A673 (cell line): Measurements from ENCODE around the gene EDEM2. TPM values are rescaled to one million over a fixed set of nuclear protein-coding genes. Genes with fewer than 3 reads are reported as not detected.

ENCODE experiments used
- BruUV-seq: library from RNA; stranded (reverse); fragments of 400-500 nt; replicated peaks from 2 replicates; lab custom pipeline; 2021; lab: Mats Ljungman, UMichigan
- CTCF ChIA-PET: fragments of 300-600 bp; sonication (Branson Sonifier 250); formaldehyde crosslinking; loops from one replicate; lab custom pipeline; 2022; ENCODE audit warnings: antibody characterized with exemption; lab: Charles Lee
- POLR2A ChIA-PET: fragments of 300-600 bp; sonication (Branson Sonifier 250); formaldehyde crosslinking; loops from one replicate; lab custom pipeline; 2022; ENCODE audit warnings: antibody characterized with exemption; ENCODE audit not compliant: low non-redundant PET; lab: Charles Lee
- DNase-seq: peaks from one replicate; pipeline ENCODE4 v3.0.0-alpha.2; 2015; ENCODE audit warnings: low spot score
- H3K27ac ChIP-seq: fragments of 200-600 bp; sonication (generic); 2 replicates; pipeline ENCODE4 v1.5.1; 2016; ENCODE audit warnings: mixed run types, low read depth, mild to moderate bottlenecking, mixed read lengths, antibody characterized with exemption, low read length; ENCODE audit not compliant: poor library complexity, severe bottlenecking
- H3K27me3 ChIP-seq: fragments of 200-600 bp; sonication (generic); replicated peaks from 2 replicates; pipeline ENCODE4 v1.6.1; 2017; ENCODE audit warnings: mixed run types, low read depth, mild to moderate bottlenecking, mixed read lengths, antibody characterized with exemption, low read length; ENCODE audit not compliant: insufficient read depth, poor library complexity
- H3K36me3 ChIP-seq: fragments of 200-600 bp; sonication (generic); 2 replicates; pipeline ENCODE4 v1.6.1; 2016; ENCODE audit warnings: mixed run types, mild to moderate bottlenecking, mixed read lengths, antibody characterized with exemption, low read length; ENCODE audit not compliant: insufficient read depth, poor library complexity, severe bottlenecking
- H3K4me1 ChIP-seq: fragments of 200-600 bp; sonication (generic); 2 replicates; pipeline ENCODE4 v1.6.1; 2017; ENCODE audit warnings: mixed run types, mild to moderate bottlenecking, mixed read lengths, antibody characterized with exemption, low read length; ENCODE audit not compliant: insufficient read depth, poor library complexity, severe bottlenecking
- H3K4me3 ChIP-seq: fragments of 200-600 bp; sonication (generic); 2 replicates; pipeline ENCODE4 v1.5.1; 2016; ENCODE audit warnings: low read depth, mixed run types, mild to moderate bottlenecking, mixed read lengths, low read length; ENCODE audit not compliant: poor library complexity, severe bottlenecking
- H3K9me3 ChIP-seq: fragments of 200-600 bp; sonication (generic); 2 replicates; pipeline ENCODE4 v1.6.1; 2016; ENCODE audit warnings: mixed run types, low read depth, mild to moderate bottlenecking, mixed read lengths, antibody characterized with exemption, low read length; ENCODE audit not compliant: poor library complexity, severe bottlenecking
- EZH2 ChIP-seq: fragments of 200-600 bp; sonication (generic); IDR thresholded peaks from 2 replicates; pipeline ENCODE4 v1.6.1; 2017; ENCODE audit warnings: borderline replicate concordance, low read depth, mild to moderate bottlenecking, mixed read lengths, antibody characterized with exemption, low read length; ENCODE audit not compliant: poor library complexity, severe bottlenecking
- intact Hi-C: fragments of 100-400 bp; cut with micrococcal nuclease; formaldehyde crosslinking; loops from one replicate; pipeline ENCODE4 v1.10.0; 2022; ENCODE audit not compliant: unreplicated experiment
- total RNA-seq: library from RNA; stranded (reverse); gene quantifications from 2 replicates; pipeline ENCODE4 v1.2.3, GENCODE V29; 2021
- TF ChIP-seq, protein P1 (sequence below): fragments of 300-800, 200-600 bp; sonication (generic); conservative IDR thresholded peaks from 2 replicates; pipeline ENCODE4 v1.5.1; 2017; ENCODE audit warnings: low read depth, mild to moderate bottlenecking, antibody characterized with exemption, low read length, moderate library complexity, mixed read lengths

EDEM2 gene
- total RNA-seq, 1 experiment from 2014 or later: 13.6 TPM

- POLR2A ChIA-PET: no interaction called here
- intact Hi-C loops: no loop called here
- Histone ChIP-seq H3K27ac (no peak overlapping the region), H3K4me3 (no peak overlapping the region), H3K9me3 (no peaks in the 10 kb centered on the region), H3K4me1 (no peaks in the 10 kb centered on the region), H3K27me3 (no peaks in the 10 kb centered on the region), H3K36me3 (no peaks in the 10 kb centered on the region)
- BruUV-seq: no TSS peak
- TF ChIP-seq, protein P1, sequence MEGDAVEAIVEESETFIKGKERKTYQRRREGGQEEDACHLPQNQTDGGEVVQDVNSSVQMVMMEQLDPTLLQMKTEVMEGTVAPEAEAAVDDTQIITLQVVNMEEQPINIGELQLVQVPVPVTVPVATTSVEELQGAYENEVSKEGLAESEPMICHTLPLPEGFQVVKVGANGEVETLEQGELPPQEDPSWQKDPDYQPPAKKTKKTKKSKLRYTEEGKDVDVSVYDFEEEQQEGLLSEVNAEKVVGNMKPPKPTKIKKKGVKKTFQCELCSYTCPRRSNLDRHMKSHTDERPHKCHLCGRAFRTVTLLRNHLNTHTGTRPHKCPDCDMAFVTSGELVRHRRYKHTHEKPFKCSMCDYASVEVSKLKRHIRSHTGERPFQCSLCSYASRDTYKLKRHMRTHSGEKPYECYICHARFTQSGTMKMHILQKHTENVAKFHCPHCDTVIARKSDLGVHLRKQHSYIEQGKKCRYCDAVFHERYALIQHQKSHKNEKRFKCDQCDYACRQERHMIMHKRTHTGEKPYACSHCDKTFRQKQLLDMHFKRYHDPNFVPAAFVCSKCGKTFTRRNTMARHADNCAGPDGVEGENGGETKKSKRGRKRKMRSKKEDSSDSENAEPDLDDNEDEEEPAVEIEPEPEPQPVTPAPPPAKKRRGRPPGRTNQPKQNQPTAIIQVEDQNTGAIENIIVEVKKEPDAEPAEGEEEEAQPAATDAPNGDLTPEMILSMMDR: no peak
- TF ChIP-seq EZH2: no peak
- no peak for DNase-seq
- CTCF ChIA-PET: no interaction called here
Measured at GRCh38 chr20:35174458-35175216, 27.5 kb upstream of the EDEM2 start.

DNA sequence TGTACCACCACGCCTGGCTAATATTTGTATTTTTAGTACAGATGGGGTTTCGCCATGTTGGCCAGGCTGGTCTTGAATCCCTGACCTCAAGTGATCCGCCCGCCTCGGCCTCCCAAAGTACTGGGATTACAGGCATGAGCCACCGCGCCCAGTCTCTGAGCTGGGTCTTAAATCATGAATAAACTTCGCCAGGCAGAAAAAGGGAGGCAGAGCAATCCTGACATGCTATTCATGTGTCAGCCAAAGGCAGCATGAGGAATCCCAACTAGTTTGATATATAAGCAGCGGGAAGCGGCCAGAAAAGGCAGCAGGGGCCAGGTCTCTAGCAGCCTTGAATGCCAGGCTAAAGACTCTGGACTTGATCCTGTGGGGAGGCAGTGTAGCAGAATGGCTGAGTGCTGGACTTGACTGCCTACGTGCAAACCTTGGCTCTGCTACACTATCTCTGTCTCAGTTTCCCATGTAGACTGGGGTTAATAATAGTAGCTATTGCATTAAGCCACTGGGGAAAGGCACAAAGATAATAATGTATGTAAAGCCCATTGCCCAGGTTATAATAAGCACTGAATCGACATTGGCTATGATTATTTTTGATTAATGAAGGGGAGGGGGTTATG is 26.5 kb upstream of the EDEM2 start:
- no peak for DNase-seq
- no peak overlapping the region for H3K27ac ChIP-seq
- BruUV-seq: no TSS peak
- H3K4me3 ChIP-seq: no peak overlapping the region
- TF ChIP-seq, protein P1: no peak
- no peak for TF ChIP-seq EZH2
- H3K9me3 ChIP-seq: no peaks in the 10 kb centered on the region
- POLR2A ChIA-PET: no interaction called here
- intact Hi-C loops: no loop called here
- no peaks in the 10 kb centered on the region for H3K4me1 ChIP-seq
- H3K27me3 ChIP-seq: no peaks in the 10 kb centered on the region
- CTCF ChIA-PET: no interaction called here
- no peaks in the 10 kb centered on the region for H3K36me3 ChIP-seq

GRCh38 chr20:35172434-35172806 is 25.3 kb upstream of the EDEM2 start:
- Histone ChIP-seq H3K27me3 (no peaks in the 10 kb centered on the region), H3K9me3 (no peaks in the 10 kb centered on the region), H3K4me3 (peak overlapping the region; percentile 36), H3K27ac (no peak overlapping the region), H3K4me1 (no peaks in the 10 kb centered on the region), H3K36me3 (no peaks in the 10 kb centered on the region)
- TF ChIP-seq, protein P1: no peak
- TF ChIP-seq EZH2: no peak
- BruUV-seq: no TSS peak
- CTCF ChIA-PET: no interaction called here
- POLR2A ChIA-PET: no interaction called here
- intact Hi-C loops: no loop called here
- DNase-seq: no peak
